GM19328 (cell line): ENCODE data around the gene ZNF148.

Experiments used
- ATAC-seq: cut with Tn5 transposase; IDR thresholded peaks from one replicate; pipeline ENCODE4 v1.9.1; 2021; ENCODE audit warnings: mild to moderate bottlenecking, moderate library complexity; ENCODE audit not compliant: unreplicated experiment

Gene ZNF148

DNA sequence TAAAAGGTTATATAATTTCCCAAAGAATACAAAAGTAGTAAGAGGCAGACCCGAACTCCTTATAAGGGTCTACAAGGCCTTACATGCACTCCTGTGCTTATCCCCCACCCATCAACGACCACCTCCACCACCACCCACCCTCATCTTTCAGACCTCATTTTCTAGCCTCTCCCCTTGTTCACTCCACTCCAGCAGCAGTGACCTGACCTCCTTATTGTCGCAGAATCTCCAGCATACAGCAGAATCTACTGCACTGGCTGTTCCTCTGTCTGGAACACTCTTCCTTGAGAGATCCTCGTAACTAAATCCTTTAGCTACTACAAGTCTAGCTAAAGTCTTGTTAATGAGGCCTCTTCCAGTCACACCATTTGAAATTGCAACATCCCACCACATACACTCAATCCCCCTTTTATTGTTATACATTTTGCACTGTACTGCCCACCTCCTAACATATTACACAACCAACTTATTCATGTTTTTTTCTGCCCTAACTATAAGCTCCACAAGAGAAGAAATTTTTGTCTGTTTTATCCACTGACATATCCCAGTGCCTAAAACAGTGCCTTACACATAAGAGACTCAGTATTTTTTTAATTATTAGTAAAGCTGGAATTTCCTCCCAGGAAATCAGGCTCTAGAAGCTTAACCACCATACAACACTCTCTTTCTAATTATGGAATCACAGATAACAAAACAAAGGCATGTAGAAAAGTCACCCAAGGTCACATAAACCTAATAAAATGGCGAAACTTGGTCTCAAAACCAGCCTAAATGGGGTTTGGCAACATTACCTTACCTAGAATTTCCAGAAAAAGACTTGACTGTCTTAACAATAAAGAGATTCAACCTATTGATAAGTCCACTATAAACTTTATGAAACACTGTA lies 40.2 kb downstream of the ZNF148 start:
- ATAC-seq: no peak

- no peak for ATAC-seq
Measured at GRCh38 chr3:125332504-125332903, 42.6 kb downstream of the ZNF148 start.

- ATAC-seq: no peak
Measured at GRCh38 chr3:125331243-125331642, 43.9 kb downstream of the ZNF148 start.

- ATAC-seq: no peak
Measured at GRCh38 chr3:125326957-125327356, 48.2 kb downstream of the ZNF148 start.

GRCh38 chr3:125325746-125326145 lies 49.4 kb downstream of the ZNF148 start:
- ATAC-seq: no peak

- no peak for ATAC-seq
Measured at GRCh38 chr3:125324341-125324740, 50.8 kb downstream of the ZNF148 start.

GRCh38 chr3:125322917-125323316 lies 52.2 kb downstream of the ZNF148 start:
- no peak for ATAC-seq

GRCh38 chr3:125322166-125322565 lies 53.0 kb downstream of the ZNF148 start:
- no peak for ATAC-seq

GRCh38 chr3:125319765-125320164 lies 55.4 kb downstream of the ZNF148 start:
- ATAC-seq: no peak

DNA sequence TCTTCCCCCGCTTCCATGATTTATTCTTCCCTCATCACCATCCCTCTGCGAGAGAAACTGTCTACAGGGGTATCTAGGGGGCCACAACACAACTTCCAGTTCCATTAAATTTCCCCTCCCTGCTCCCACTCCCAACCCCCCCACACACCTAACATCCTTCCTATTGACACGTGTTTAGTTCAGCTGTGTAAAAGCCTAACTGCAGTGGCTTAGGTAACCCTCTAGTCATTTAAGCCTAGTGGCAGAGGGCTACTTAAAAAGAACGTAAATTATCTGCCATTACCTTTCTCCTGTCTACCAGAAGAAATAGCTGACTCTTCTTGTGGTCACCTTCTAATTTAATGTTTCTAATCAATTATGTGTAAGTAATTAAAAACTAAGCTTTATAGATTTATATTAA lies 56.3 kb downstream of the ZNF148 start:
- no peak for ATAC-seq

- ATAC-seq: no peak
Measured at GRCh38 chr3:125318167-125318865, 56.8 kb downstream of the ZNF148 start.

- ATAC-seq: no peak
Measured at GRCh38 chr3:125317761-125318160, 57.4 kb downstream of the ZNF148 start.

GRCh38 chr3:125316949-125317348 lies 58.2 kb downstream of the ZNF148 start:
- no peak for ATAC-seq

DNA sequence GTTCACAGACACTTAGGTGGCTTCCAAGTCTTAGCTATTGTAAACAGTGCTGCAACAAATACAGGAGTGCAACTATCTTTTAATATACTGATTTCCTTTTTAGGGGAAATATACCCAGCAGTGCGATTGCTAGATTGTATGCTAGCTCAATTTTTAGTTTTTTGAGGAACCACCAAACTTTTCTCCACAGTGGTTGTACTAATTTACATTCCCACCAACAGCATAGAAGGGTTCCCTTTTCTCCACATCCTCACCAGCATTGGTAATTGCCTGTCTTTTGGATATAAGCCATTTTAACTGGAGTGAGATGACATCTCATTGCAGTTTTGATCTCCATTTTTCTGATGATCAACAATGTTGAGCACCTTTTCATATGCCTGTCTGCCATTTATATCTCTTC lies 58.9 kb downstream of the ZNF148 start:
- no peak for ATAC-seq

DNA sequence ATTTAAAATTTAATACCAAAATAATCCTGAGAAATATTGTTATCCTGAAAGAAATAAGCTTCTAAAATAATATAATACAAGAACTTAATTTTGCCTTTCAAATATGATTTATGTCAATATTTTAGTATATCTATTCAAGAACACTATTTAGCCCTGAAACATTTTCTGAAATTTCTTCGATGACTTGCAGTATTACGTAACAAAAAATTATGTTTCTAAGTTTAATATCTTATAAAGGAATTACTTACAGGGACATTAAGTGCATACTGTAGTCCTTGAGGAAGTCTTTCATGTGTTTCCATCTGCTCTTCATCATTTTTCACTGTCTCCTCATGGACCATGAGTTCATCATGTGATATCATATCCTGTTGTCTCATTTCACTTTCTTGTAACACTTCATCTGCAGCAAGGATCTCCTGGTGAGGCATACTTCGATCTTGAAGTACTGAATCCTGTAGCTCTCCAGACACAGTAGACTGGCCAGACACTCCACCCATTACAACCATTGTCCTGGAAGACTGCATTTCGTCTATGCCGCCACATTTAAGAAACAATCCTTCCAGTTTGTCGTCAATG lies 62.0 kb downstream of the ZNF148 start:
- no peak for ATAC-seq

DNA sequence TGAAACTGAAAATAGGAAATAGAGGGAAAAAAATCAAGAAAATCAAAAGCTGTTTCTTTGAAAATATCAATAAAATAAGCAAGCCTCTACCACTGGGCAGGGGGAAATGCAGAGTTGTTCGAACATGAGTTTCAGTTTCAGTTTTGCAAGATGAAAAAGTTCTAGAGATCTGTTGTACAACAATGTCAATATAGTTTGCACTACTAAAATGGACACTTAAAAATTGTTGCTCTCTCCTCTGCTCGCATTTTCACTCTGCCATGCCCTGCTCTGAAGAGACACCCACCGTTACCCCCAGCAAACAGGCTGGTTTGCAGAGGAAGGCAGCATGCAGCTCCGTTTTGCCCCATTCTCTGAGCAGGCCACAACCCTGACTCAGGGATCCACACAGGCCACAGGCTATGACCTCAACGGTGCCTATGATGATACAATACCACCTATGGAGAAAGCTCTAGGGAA lies 64.5 kb downstream of the ZNF148 start:
- ATAC-seq: no peak

- ATAC-seq: no peak
Measured at GRCh38 chr3:125309476-125309875, 65.6 kb downstream of the ZNF148 start.

- ATAC-seq: no peak
Measured at GRCh38 chr3:125306620-125307019, 68.5 kb downstream of the ZNF148 start.

GRCh38 chr3:125302932-125303331 lies 72.2 kb downstream of the ZNF148 start:
- ATAC-seq: no peak

DNA sequence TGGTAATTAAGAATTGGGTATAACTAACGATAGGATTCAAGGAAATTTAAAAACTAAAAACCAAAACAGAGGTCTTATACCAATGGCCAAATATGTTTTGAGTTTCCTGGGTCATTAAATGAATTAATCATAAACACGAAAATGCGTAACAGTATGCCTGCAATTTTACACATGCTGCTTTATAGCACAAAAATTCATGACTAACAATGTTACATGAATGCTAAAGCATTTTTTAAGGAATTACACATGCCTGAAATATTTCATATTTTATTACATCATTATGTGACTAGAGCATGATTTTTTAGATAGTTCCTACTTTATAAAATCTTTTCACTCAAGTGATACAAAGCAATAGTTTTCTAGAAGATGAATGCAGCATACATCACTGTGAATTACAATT lies 74.7 kb downstream of the ZNF148 start:
- ATAC-seq: no peak

DNA sequence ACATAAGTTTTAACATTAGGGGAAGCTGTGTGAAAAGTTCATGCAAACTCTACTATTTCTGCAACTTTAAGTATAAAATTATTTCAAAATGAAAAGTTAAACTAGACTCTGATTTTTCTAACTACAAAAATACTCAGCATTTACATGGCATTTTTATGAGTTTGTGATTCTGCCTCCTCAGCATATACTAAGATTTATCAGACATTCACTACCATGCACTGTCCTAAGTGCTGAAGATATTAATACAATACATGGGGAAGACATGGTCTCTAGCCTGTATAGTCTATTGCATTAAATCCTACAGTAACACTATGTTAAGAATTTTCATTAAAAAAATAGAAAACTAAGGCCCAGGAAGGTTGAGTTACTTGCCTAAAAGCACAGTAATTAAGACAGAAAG lies 80.7 kb downstream of the ZNF148 start:
- no peak for ATAC-seq

GRCh38 chr3:125292015-125292414 lies 83.1 kb downstream of the ZNF148 start:
- no peak for ATAC-seq
